Measurements from ENCODE around the gene C21orf58.

C21orf58 gene

GRCh38 chr21:46354046-46354445 is 30.4 kb upstream of the C21orf58 start:
- DNase-seq (ENCODE audit: low read depth, low spot score): no peak

- no peak for DNase-seq (ENCODE audit: low read depth, low spot score)
Measured at GRCh38 chr21:46352913-46353312, 29.2 kb upstream of the C21orf58 start.

GRCh38 chr21:46352164-46352515 is 28.5 kb upstream of the C21orf58 start:
- DNase-seq (ENCODE audit: low read depth, low spot score): no peak

GRCh38 chr21:46351476-46352163 is 27.9 kb upstream of the C21orf58 start:
- no peak for DNase-seq (ENCODE audit: low read depth, low spot score)

- DNase-seq (ENCODE audit: low read depth, low spot score): no peak
Measured at GRCh38 chr21:46350981-46351380, 27.3 kb upstream of the C21orf58 start.

- DNase-seq (ENCODE audit: low read depth, low spot score): no peak
Measured at GRCh38 chr21:46350571-46350970, 26.9 kb upstream of the C21orf58 start.

- DNase-seq (ENCODE audit: low read depth, low spot score): no peak
Measured at GRCh38 chr21:46349134-46349760, 25.6 kb upstream of the C21orf58 start.

GRCh38 chr21:46347791-46348381 is 24.2 kb upstream of the C21orf58 start:
- no peak for DNase-seq (ENCODE audit: low read depth, low spot score)

GRCh38 chr21:46347203-46347550 is 23.5 kb upstream of the C21orf58 start:
- DNase-seq (ENCODE audit: low read depth, low spot score): no peak

- DNase-seq (ENCODE audit: low read depth, low spot score): no peak
Measured at GRCh38 chr21:46346296-46347202, 22.9 kb upstream of the C21orf58 start.

GRCh38 chr21:46345861-46346260 is 22.2 kb upstream of the C21orf58 start:
- no peak for DNase-seq (ENCODE audit: low read depth, low spot score)

- DNase-seq (ENCODE audit: low read depth, low spot score): no peak
Measured at GRCh38 chr21:46344219-46344915, 20.7 kb upstream of the C21orf58 start.

- no peak for DNase-seq (ENCODE audit: low read depth, low spot score)
Measured at GRCh38 chr21:46340998-46341397, 17.3 kb upstream of the C21orf58 start.

GRCh38 chr21:46336603-46337002 is 12.9 kb upstream of the C21orf58 start:
- no peak for DNase-seq (ENCODE audit: low read depth, low spot score)

- DNase-seq (ENCODE audit: low read depth, low spot score): no peak
Measured at GRCh38 chr21:46334351-46335140, 10.9 kb upstream of the C21orf58 start.

- DNase-seq (ENCODE audit: low read depth, low spot score): no peak
Measured at GRCh38 chr21:46329796-46330195, 6.1 kb upstream of the C21orf58 start.

GRCh38 chr21:46328151-46328550 is 4.5 kb upstream of the C21orf58 start:
- no peak for DNase-seq (ENCODE audit: low read depth, low spot score)

GRCh38 chr21:46327711-46328110 is 4.0 kb upstream of the C21orf58 start:
- no peak for DNase-seq (ENCODE audit: low read depth, low spot score)

- no peak for DNase-seq (ENCODE audit: low read depth, low spot score)
Measured at GRCh38 chr21:46326110-46326703, 2.5 kb upstream of the C21orf58 start.

Data from activated naive CD8-positive, alpha-beta T cell treated with anti-CD3 and anti-CD28 coated beads, Interleukin-2, amount 50 U/mL, for 16 hours (primary cell).